Measurements from ENCODE around the gene PLEKHA8. TPM values are rescaled to one million over a fixed set of nuclear protein-coding genes. Genes with fewer than 3 reads are reported as not detected.

The PLEKHA8 gene
- total RNA-seq, 1 experiment from 2014 or later: 8.4 TPM

GRCh38 chr7:30113144-30113543 lies 84.9 kb downstream of the PLEKHA8 start:
- H3K27me3 ChIP-seq (ENCODE audit: low read length): no peaks in the 10 kb centered on the region
- TF ChIP-seq, protein P1, sequence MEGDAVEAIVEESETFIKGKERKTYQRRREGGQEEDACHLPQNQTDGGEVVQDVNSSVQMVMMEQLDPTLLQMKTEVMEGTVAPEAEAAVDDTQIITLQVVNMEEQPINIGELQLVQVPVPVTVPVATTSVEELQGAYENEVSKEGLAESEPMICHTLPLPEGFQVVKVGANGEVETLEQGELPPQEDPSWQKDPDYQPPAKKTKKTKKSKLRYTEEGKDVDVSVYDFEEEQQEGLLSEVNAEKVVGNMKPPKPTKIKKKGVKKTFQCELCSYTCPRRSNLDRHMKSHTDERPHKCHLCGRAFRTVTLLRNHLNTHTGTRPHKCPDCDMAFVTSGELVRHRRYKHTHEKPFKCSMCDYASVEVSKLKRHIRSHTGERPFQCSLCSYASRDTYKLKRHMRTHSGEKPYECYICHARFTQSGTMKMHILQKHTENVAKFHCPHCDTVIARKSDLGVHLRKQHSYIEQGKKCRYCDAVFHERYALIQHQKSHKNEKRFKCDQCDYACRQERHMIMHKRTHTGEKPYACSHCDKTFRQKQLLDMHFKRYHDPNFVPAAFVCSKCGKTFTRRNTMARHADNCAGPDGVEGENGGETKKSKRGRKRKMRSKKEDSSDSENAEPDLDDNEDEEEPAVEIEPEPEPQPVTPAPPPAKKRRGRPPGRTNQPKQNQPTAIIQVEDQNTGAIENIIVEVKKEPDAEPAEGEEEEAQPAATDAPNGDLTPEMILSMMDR (conservative IDR thresholded peaks at IDR 0.05; ENCODE audit: low read depth, low read length): no peak
- no peak for TF ChIP-seq EZH2phosphoT487 (IDR thresholded peaks at IDR 0.05; ENCODE audit: borderline replicate concordance, low read length)
- no peak for TF ChIP-seq EZH2 (IDR thresholded peaks at IDR 0.05; ENCODE audit: low read length, unreplicated experiment)
- ChIA-PET POLR2A (ENCODE audit: unreplicated experiment) (no interaction called here), CTCF (no interaction called here)
- H3K4me2 ChIP-seq (ENCODE audit: low read length): no peak overlapping the region
- no peak overlapping the region for H3K9ac ChIP-seq (ENCODE audit: low read length)
- intact Hi-C loops (cut with micrococcal nuclease): no loop called here
- no peaks in the 10 kb centered on the region for H3K36me3 ChIP-seq (ENCODE audit: low read depth, low read length)
- ATAC-seq (no peak), DNase-seq (no peak)
- peaks cover 4% of the 10 kb centered on the region for H3F3A ChIP-seq (ENCODE audit: low read length, unreplicated experiment)
- H4K20me1 ChIP-seq (ENCODE audit: low read length): no peaks in the 10 kb centered on the region
- no TSS peak for BruUV-seq (replicated peaks)
- H3K27ac ChIP-seq (ENCODE audit: low read length): no peak overlapping the region
- H3K4me1 ChIP-seq (ENCODE audit: insufficient read depth, low read length): no peaks in the 10 kb centered on the region
- H3K79me2 ChIP-seq (ENCODE audit: low read length): no peaks in the 10 kb centered on the region
- H3K4me3 ChIP-seq (ENCODE audit: low read length): no peak overlapping the region
- H2AFZ ChIP-seq (ENCODE audit: low read length): no peak overlapping the region
- no peaks in the 10 kb centered on the region for H3K9me3 ChIP-seq (ENCODE audit: low read length)
- no peaks in the 10 kb centered on the region for H3K9me2 ChIP-seq (replicated peaks; ENCODE audit: low read length)

DNA sequence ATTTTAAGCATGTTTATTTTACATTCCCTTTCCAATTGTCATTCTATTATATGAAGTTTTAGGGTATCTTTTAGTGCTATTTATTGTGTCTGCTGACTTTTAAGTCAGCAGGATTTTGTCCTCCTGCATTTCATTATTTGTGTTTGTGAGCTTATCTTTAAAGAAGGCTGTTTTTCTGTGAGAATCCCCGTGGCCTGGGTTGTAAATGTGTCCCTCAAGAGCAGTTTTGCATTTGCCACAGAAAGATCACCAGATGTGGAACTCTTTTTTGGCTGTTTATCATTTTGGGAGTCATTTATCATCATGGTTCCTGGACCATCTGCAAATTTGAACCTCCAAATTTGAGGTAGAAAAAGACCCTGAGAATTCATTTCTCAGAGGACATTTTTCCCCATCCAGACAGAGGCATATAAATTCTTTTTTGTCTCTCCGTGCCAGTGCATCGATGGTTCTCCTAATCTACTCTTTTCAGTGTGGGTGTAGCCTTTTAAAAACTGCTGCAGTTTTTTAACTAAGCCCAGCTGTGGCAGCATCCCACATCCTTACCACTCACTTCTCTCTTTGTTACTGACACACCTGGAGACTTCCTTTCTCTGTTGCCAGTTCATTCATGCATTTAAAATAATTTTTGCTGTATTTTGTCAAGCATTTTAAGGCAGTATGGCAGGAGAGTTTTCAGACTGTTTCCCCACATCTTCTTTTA lies 86.5 kb downstream of the PLEKHA8 start:
- Histone ChIP-seq H3K9me2 (replicated peaks; ENCODE audit: low read length) (no peaks in the 10 kb centered on the region), H3K9me3 (ENCODE audit: low read length) (no peaks in the 10 kb centered on the region), H3K4me1 (ENCODE audit: insufficient read depth, low read length) (no peaks in the 10 kb centered on the region), H2AFZ (ENCODE audit: low read length) (no peak overlapping the region), H3K9ac (ENCODE audit: low read length) (no peak overlapping the region), H4K20me1 (ENCODE audit: low read length) (no peaks in the 10 kb centered on the region), H3K79me2 (ENCODE audit: low read length) (no peaks in the 10 kb centered on the region), H3K4me3 (ENCODE audit: low read length) (no peak overlapping the region), H3K27me3 (ENCODE audit: low read length) (no peaks in the 10 kb centered on the region), H3F3A (ENCODE audit: low read length, unreplicated experiment) (peaks cover 4% of the 10 kb centered on the region), H3K36me3 (ENCODE audit: low read depth, low read length) (no peaks in the 10 kb centered on the region), H3K4me2 (ENCODE audit: low read length) (no peak overlapping the region), H3K27ac (ENCODE audit: low read length) (no peak overlapping the region)
- ATAC-seq (no peak), DNase-seq (no peak)
- TF ChIP-seq, protein P1 (conservative IDR thresholded peaks at IDR 0.05; ENCODE audit: low read depth, low read length): no peak
- no peak for TF ChIP-seq EZH2phosphoT487 (IDR thresholded peaks at IDR 0.05; ENCODE audit: borderline replicate concordance, low read length)
- TF ChIP-seq EZH2 (IDR thresholded peaks at IDR 0.05; ENCODE audit: low read length, unreplicated experiment): no peak
- BruUV-seq (replicated peaks): no TSS peak
- intact Hi-C loops (cut with micrococcal nuclease): no loop called here
- ChIA-PET POLR2A (ENCODE audit: unreplicated experiment) (no interaction called here), CTCF (no interaction called here)

DNA sequence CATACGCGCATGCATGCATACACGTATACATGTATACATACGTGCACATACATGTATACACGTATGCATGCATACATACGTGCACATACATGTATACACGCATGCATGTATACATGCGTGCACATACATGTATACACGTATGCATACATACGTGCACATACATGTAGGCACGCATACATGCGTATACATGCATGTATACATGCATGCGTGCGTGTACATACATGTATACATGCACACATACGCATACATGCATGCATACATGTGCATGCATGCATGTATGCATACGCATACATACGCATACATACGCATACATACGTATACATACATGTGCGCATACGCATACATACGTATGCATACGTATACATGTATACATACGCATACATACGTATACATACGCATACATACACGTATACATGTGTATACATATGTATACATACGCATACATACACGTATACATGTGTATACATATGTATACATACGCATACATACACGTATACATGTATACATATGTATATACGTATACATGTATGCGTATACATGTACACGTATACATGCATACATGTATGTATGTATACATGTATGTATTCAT lies 87.6 kb downstream of the PLEKHA8 start:
- no peak overlapping the region for H2AFZ ChIP-seq (ENCODE audit: low read length)
- no TSS peak for BruUV-seq (replicated peaks)
- ChIA-PET CTCF (no interaction called here), POLR2A (ENCODE audit: unreplicated experiment) (no interaction called here)
- TF ChIP-seq, protein P1 (conservative IDR thresholded peaks at IDR 0.05; ENCODE audit: low read depth, low read length): no peak
- TF ChIP-seq EZH2 (IDR thresholded peaks at IDR 0.05; ENCODE audit: low read length, unreplicated experiment) (no peak), EZH2phosphoT487 (IDR thresholded peaks at IDR 0.05; ENCODE audit: borderline replicate concordance, low read length) (no peak)
- DNase-seq (no peak), ATAC-seq (no peak)
- no peaks in the 10 kb centered on the region for H4K20me1 ChIP-seq (ENCODE audit: low read length)
- H3K36me3 ChIP-seq (ENCODE audit: low read depth, low read length): no peaks in the 10 kb centered on the region
- no peak overlapping the region for H3K27ac ChIP-seq (ENCODE audit: low read length)
- no peaks in the 10 kb centered on the region for H3K9me3 ChIP-seq (ENCODE audit: low read length)
- no peaks in the 10 kb centered on the region for H3K79me2 ChIP-seq (ENCODE audit: low read length)
- no peaks in the 10 kb centered on the region for H3K4me1 ChIP-seq (ENCODE audit: insufficient read depth, low read length)
- intact Hi-C loops (cut with micrococcal nuclease): no loop called here
- no peak overlapping the region for H3K9ac ChIP-seq (ENCODE audit: low read length)
- H3F3A ChIP-seq (ENCODE audit: low read length, unreplicated experiment): peaks cover 4% of the 10 kb centered on the region
- H3K4me3 ChIP-seq (ENCODE audit: low read length): no peak overlapping the region
- no peak overlapping the region for H3K4me2 ChIP-seq (ENCODE audit: low read length)
- H3K27me3 ChIP-seq (ENCODE audit: low read length): no peaks in the 10 kb centered on the region
- no peaks in the 10 kb centered on the region for H3K9me2 ChIP-seq (replicated peaks; ENCODE audit: low read length)

Data from PC-3 (cell line).